ENCODE data around the gene CAV3. TPM values are rescaled to one million over a fixed set of nuclear protein-coding genes. Genes with fewer than 3 reads are reported as not detected.

CAV3 gene
- total and polyA plus RNA-seq, 2 donors (not counting 3 experiments of a cell fraction or from before 2014, with no cell fraction given) = not detected

GRCh38 chr3:8793242-8793641 lies 59.6 kb downstream of the CAV3 start:
- H3K4me1 ChIP-seq (ENCODE audit: control insufficient read depth, extremely low read depth, insufficient read depth, low read length) = no peaks in the 10 kb centered on the region
- FAIRE-seq (no peak), DNase-seq (ENCODE audit: low read depth, low spot score) (no peak)
- no peaks in the 10 kb centered on the region for H3K9me3 ChIP-seq (replicated peaks; ENCODE audit: control insufficient read depth, insufficient read depth, low read length)
- ChIA-PET POLR2A (interaction anchor here (0.6 kb wide), 1 partner anchor 116 kb away, joined by 3 read pairs; no protein-coding TSS in a partner anchor), CTCF (interaction anchor here (1.0 kb wide), 1 partner anchor 24 kb away, joined by 3 read pairs; the partner anchor contains the start of gene OXTR)
- dilution Hi-C loops (cut with MboI; ENCODE audit: extremely low pct_ligation_motif_present, low sequenced_read_pairs) (no loop called here), intact Hi-C loops (cut with micrococcal nuclease) (no loop called here)
- BruUV-seq (replicated peaks) = no TSS peak
- no peaks in the 10 kb centered on the region for H3K9me1 ChIP-seq (replicated peaks; ENCODE audit: control insufficient read depth, extremely low read depth, insufficient read depth, low read length)
- TF ChIP-seq JUN (IDR thresholded peaks at IDR 0.05; ENCODE audit: borderline replicate concordance, insufficient read depth, insufficient read length, low read depth) (no peak), EZH2 (IDR thresholded peaks at IDR 0.05; ENCODE audit: borderline replicate concordance, low read depth, low read length, severe bottlenecking) (no peak), FOS (IDR thresholded peaks at IDR 0.05; ENCODE audit: borderline replicate concordance, insufficient read depth, low read length) (no peak), MAX (IDR thresholded peaks at IDR 0.05; ENCODE audit: insufficient read depth, insufficient read length) (no peak), GATA2 (IDR thresholded peaks at IDR 0.05; ENCODE audit: insufficient read depth, insufficient read length, low read depth, low read length) (no peak), CTCF (IDR thresholded peaks at IDR 0.05; ENCODE audit: extremely low read depth in 1 of 2, insufficient read depth in 1 of 2, low read depth in 1 of 2, low read length in 2 of 2) (no peak), MYC (IDR thresholded peaks at IDR 0.05; ENCODE audit: low read depth, low read length) (no peak), POLR2AphosphoS5 (IDR thresholded peaks at IDR 0.05; ENCODE audit: insufficient read depth, low read depth, low read length) (no peak), POLR2A (IDR thresholded peaks at IDR 0.05; ENCODE audit: low read depth, low read length) (no peak)
- no peaks in the 10 kb centered on the region for H3K79me2 ChIP-seq (ENCODE audit: control insufficient read depth, insufficient read depth, low read length)
- no peak overlapping the region for H3K4me2 ChIP-seq (ENCODE audit: insufficient read depth, low read length)
- H3K27me3 ChIP-seq (ENCODE audit: control insufficient read depth in 2 of 2, insufficient read depth in 2 of 2, low read length in 2 of 2) = no peaks in the 10 kb centered on the region
- H3K27ac ChIP-seq (ENCODE audit: insufficient read depth, low read depth, low read length) = no peak overlapping the region
- H3K9ac ChIP-seq (replicated peaks; ENCODE audit: extremely low read depth, insufficient read depth, low read length) = no peak overlapping the region
- H2AFZ ChIP-seq (ENCODE audit: low read depth, low read length) = no peak overlapping the region
- no peak overlapping the region for H3K4me3 ChIP-seq (replicated peaks in 1 of 3; ENCODE audit: insufficient read depth in 1 of 3, low read depth in 1 of 3, low read length in 3 of 3)
- H4K20me1 ChIP-seq (replicated peaks; ENCODE audit: control insufficient read depth, extremely low read depth, insufficient read depth, low read length) = no peaks in the 10 kb centered on the region
- no peaks in the 10 kb centered on the region for H3K36me3 ChIP-seq (ENCODE audit: control insufficient read depth in 2 of 2, extremely low read depth in 1 of 2, insufficient read depth in 2 of 2, low read length in 2 of 2)
